Thymus (tissue), 11 donors: ENCODE results near the gene LRCH1. TPM values are rescaled to one million over a fixed set of nuclear protein-coding genes. Genes with fewer than 3 reads are reported as not detected.
A peak's percentile ranks its signal among the peaks of the same experiment; 100 is the strongest.

Experiments used
- DNase-seq, 9 donors: peaks; one replicate each; pipeline ENCODE4 v3.0.0-alpha.2; 2013; ENCODE audit warnings: low spot score in 9 of 9, low read depth in 6 of 9, missing footprints in 1 of 9
- H3K27ac ChIP-seq, 2 donors: one replicate each; pipeline ENCODE4 v1.5.1; 2013; ENCODE audit warnings: control low read depth in 1 of 2, low read depth in 1 of 2, low read length in 1 of 2, mild to moderate bottlenecking in 1 of 2, moderate library complexity in 1 of 2
- H3K27me3 ChIP-seq, 2 donors: one replicate each; pipeline ENCODE4 v1.5.1; 2013; ENCODE audit warnings: low read length in 1 of 2; ENCODE audit not compliant: control insufficient read depth in 2 of 2, insufficient read depth in 1 of 2
- H3K36me3 ChIP-seq, 2 donors: one replicate each; pipeline ENCODE4 v1.5.1; 2013; ENCODE audit warnings: low read length in 1 of 2, mild to moderate bottlenecking in 1 of 2, moderate library complexity in 1 of 2; ENCODE audit not compliant: control insufficient read depth in 2 of 2, insufficient read depth in 2 of 2
- H3K4me1 ChIP-seq, 2 donors: one replicate each; pipeline ENCODE4 v1.5.1; 2013; ENCODE audit warnings: low read length in 2 of 2; ENCODE audit not compliant: control insufficient read depth in 2 of 2, insufficient read depth in 2 of 2
- H3K4me3 ChIP-seq, 2 donors: one replicate each; pipeline ENCODE4 v1.5.1; 2013; ENCODE audit warnings: low read length in 2 of 2, control low read depth in 1 of 2, mild to moderate bottlenecking in 1 of 2
- H3K9me3 ChIP-seq, 2 donors: one replicate each; pipeline ENCODE4 v1.5.1; 2013; ENCODE audit warnings: low read length in 1 of 2, mild to moderate bottlenecking in 1 of 2; ENCODE audit not compliant: control insufficient read depth in 2 of 2, insufficient read depth in 1 of 2
- WGBS: extraction: QIAGEN DNeasy Blood & Tissue Kit; methylation state at CpG from one replicate; pipeline ENCODE4 v1.1.7; 2013; 5-methylcytosine and 5-hydroxymethylcytosine counted together
- polyA plus RNA-seq: library from polyadenylated mRNA; stranded (reverse); fragments of 200-250 nt; gene quantifications from one replicate; pipeline ENCODE4 v1.2.3, GENCODE V29; 2013
- total RNA-seq: library from RNA; stranded (reverse); fragments of 120-200 nt; gene quantifications from one replicate; pipeline ENCODE4 v1.2.4, GENCODE V29; 2013
- donor health status: healthy.

Gene LRCH1
- total and polyA plus RNA-seq, 2 donors, result 9.1 to 13.7 TPM

DNA sequence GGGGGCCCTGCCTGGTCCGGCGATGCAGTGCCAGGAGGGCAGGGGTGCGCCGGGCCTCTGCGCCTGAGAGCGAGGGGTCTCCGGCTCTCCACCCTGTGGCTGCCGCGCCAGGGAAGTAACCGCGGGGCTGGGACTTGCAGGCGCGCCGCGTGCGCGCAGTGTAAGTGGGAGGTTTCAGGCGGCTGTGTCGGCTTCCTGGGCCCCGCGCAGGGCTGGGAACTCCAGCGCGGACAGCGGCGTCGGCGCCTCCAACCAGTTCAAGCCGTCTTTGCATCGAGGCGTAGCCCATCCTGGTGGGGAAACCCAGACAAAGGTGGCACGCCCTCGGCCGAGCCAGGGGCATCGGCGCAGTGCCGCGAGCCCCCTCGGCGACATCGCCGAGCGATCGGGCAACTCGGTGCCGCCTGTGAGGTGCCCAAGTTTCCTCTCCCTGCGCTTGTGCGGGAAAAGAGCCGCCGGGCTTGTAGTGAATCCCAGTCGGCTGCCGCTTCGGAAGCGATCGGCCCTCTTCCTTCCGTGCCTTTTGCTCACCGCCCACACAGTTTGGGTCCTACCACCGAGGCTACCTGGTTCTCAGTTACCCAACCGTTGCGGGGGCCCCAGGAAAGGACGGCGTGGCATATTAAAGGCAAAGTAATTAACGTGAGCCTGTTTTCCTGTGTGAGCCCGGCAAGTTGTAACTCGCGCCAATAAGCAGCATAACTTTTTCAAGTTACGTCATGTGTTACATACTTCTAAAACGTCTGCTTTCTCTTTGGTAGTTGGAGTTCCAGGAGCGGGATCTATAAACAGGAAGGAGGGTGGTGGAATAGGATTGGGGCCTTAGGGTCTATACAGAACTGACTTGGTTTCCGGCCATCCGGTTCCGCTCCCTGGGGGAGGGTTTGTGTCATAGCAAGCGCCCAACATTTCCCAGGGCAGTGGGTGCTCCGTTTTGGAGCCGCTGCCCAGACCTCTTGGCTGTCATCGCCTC is 1.2 kb downstream of the LRCH1 start:
- Histone ChIP-seq H3K27ac (peak overlapping the region; percentile 81 to 92), H3K4me3 (peak overlapping the region; percentile 93 to 95), H3K9me3 (no peaks in the 10 kb centered on the region), H3K4me1 (peaks cover 19 to 37% of the 10 kb centered on the region in 2 donors), H3K36me3 (no peaks in the 10 kb centered on the region), H3K27me3 (peaks cover 0 to 2% of the 10 kb centered on the region in 2 donors)
- DNase-seq, result peak in 7 of 9 donors; percentile 55 to 82 (median 63)
- WGBS, result under 1% methylated on average over 75 of the region's 75 CpGs

DNA sequence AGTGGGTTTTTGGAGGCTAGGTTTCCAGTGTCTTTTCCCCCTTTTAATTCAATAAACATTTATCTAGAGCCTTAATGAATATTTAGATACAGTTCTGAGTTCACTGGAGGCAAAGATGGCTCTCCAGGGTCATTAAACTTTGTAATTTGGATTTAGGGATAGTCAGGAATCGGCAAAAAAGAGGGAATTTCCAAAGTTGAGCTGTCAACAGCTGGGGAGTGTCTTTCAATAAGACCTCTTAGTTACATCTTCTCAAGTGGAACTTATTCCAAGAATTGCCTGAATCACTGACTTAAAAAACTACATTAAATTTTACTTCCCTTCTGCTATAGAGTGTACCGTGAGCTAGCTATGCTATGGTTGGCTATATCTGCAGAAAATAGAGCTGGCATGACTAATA is 2.0 kb downstream of the LRCH1 start:
- peak in 1 of 9 donors; percentile 35 for DNase-seq
- Histone ChIP-seq H3K27me3 (peaks cover 0 to 2% of the 10 kb centered on the region in 2 donors), H3K9me3 (no peaks in the 10 kb centered on the region), H3K27ac (peak overlapping the region; percentile 81 to 92), H3K4me3 (peak overlapping the region; percentile 93 to 95), H3K4me1 (peaks cover 18 to 33% of the 10 kb centered on the region in 2 donors), H3K36me3 (no peaks in the 10 kb centered on the region)
- WGBS, result 28% methylated on average over 2 of the region's 2 CpGs

DNA sequence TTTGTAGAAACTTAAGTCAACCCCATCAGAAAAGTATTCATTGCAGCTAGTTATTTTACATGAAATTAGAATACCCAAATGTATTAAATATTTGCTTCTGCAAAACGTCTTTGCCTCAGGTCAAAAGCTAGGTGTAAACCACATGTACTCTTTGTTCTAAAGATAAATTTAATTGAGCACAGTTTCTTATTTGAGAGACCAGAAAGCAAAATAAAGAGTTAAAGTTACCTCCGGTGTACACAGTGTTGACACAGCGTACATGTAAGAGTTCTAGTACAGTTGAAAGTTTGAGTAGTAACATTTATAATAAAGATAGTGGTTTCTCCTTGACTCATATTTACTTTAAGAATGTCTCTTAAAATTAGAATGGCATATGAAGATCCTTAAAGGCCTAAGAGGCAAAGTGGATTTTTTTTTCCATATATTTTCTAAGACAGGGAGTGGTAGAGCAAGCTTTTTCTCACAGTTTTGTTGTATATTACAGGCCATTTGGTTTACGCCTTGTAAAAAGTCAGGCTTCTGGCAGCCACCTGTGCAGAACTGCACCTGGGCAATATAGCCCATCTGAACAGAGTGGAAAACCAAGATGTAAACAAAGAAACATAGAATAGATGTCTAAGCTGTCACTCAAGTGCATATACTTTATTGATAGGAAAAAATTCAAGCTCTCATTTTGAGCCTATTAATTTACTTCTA is 2.9 kb downstream of the LRCH1 start:
- WGBS, result 29% methylated on average over 4 of the region's 4 CpGs
- DNase-seq, result peak in 5 of 9 donors; percentile 38 to 71 (median 44)
- Histone ChIP-seq H3K36me3 (no peaks in the 10 kb centered on the region), H3K4me3 (peak overlapping the region in 1 of 2 donors; percentile 95), H3K4me1 (peaks cover 18 to 33% of the 10 kb centered on the region in 2 donors), H3K27me3 (peaks cover 0 to 2% of the 10 kb centered on the region in 2 donors), H3K27ac (peak overlapping the region in 1 of 2 donors; percentile 92), H3K9me3 (no peaks in the 10 kb centered on the region)

DNA sequence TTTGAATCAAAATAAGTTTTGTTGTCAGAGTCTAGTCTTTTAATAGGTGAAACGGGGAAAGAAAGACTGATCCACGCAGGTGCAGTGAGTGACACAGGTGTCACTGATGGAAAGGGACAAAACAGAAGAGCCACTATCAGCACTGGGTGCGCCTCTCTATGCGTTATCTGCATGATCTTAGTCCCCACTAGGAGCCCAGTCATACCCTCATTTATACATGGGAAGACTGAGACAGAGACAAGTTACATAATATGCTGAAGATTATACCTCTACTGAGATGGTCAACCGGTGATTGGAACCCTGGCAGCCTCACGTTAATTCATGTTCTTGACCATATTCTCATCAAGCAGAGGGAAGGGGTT is 3.4 kb downstream of the LRCH1 start:
- 84% methylated on average over 6 of the region's 6 CpGs for WGBS

DNA sequence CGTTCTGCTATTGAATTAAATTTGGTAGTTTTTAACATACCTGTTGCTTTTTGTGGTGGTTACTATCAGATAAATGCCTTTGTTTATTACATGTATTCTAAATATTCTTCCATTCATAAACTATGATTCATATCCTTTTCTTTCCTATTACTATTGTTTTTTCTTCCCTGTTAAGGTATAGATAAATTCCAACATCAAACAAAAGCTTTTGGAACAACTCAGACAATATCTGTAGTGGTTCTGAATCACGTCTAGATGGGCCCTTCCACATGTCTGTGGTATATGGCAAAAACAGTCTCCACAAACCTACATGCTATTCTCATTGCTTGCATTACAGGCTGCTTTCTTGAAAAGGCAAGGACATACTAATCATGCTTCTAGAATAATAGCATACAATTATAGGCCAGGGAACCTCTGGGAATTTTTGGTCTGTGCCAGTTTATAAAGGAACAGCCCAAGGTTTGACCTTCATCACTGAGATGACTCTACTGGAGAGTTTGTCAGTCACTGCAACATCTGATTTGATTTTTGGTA is 6.4 kb downstream of the LRCH1 start:
- H3K4me1 ChIP-seq, result peaks cover 7 to 19% of the 10 kb centered on the region in 2 donors
- H3K27me3 ChIP-seq, result no peaks in the 10 kb centered on the region
- H3K27ac ChIP-seq, result no peak overlapping the region
- no peaks in the 10 kb centered on the region for H3K36me3 ChIP-seq
- no peak for DNase-seq
- no peaks in the 10 kb centered on the region for H3K9me3 ChIP-seq
- H3K4me3 ChIP-seq, result no peak overlapping the region
- 87% methylated on average over 2 of the region's 2 CpGs for WGBS

More for the DNA sequence above, 3.4 kb downstream of the LRCH1 start:
- Histone ChIP-seq H3K36me3 (no peaks in the 10 kb centered on the region), H3K9me3 (no peaks in the 10 kb centered on the region), H3K27me3 (peaks cover 0 to 2% of the 10 kb centered on the region in 2 donors), H3K4me1 (peaks cover 17 to 31% of the 10 kb centered on the region in 2 donors), H3K4me3 (peak overlapping the region in 1 of 2 donors; percentile 17), H3K27ac (peak overlapping the region in 1 of 2 donors; percentile 92)
- DNase-seq, result no peak

DNA sequence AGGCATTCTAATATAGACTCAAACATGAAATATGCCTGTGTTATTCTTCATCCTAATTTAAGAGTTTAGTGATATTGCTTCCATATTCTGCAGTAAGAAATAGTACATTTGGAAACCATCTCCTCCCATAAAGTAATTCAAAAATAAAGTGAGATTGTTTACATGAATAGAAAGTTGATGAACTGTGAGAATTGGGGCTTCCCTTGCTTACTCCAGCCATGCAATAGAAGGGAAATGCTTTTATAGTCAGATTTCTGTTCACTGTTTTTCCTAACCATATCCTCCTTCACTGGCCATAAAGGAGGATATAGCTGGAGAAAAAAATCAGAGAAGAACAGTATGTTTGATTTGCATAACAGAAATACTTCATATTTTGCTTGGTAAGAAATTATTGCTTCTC is 7.8 kb downstream of the LRCH1 start:
- H3K4me3 ChIP-seq, result no peak overlapping the region
- no peak for DNase-seq
- H3K9me3 ChIP-seq, result no peaks in the 10 kb centered on the region
- peaks cover 5 to 15% of the 10 kb centered on the region in 2 donors for H3K4me1 ChIP-seq
- no peaks in the 10 kb centered on the region for H3K36me3 ChIP-seq
- no peak overlapping the region for H3K27ac ChIP-seq
- H3K27me3 ChIP-seq, result no peaks in the 10 kb centered on the region

DNA sequence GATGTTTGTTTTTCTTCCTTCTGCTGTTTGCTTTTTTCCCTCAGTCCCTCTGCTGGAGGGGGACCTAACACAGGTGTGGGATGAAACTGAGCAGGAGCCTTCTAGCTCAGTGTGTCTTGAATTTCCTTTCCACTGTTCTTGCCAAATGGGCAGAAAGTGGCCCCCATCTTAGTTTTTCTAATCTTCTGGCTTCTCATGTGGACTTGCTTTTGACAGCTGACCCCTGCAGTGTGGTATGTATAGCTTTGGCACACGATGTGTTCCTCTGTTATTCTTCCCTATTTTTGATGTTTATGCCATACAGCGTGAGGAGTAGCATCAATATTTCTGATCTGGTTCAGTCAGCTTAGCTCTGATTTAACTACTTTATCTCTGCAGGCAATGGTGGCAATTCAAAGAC is 8.3 kb downstream of the LRCH1 start:
- H3K27me3 ChIP-seq, result no peaks in the 10 kb centered on the region
- WGBS, result 90% methylated on average over 2 of the region's 2 CpGs
- H3K4me3 ChIP-seq, result no peak overlapping the region
- no peaks in the 10 kb centered on the region for H3K9me3 ChIP-seq
- H3K27ac ChIP-seq, result no peak overlapping the region
- no peaks in the 10 kb centered on the region for H3K36me3 ChIP-seq
- peaks cover 5 to 14% of the 10 kb centered on the region in 2 donors for H3K4me1 ChIP-seq
- DNase-seq, result no peak

DNA sequence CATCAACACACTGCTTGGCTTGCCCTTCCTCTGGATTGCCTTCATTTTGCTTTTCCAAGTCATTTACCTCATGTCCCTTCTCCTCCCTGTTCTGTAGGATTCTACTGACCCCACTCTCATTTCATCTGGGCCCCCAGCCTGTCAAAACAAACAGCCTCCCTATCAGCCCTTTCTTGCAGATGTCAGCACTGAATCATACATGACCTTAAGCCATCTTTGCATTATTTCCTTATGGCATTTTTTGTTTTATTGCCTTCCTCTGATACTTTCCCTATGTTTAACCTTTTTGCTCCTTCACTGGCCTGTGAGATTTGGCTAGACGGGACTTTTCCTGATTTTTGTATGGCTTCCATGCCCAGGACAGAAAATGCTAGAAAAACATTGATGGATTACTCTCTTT is 8.7 kb downstream of the LRCH1 start:
- no peak overlapping the region for H3K4me3 ChIP-seq
- no peak overlapping the region for H3K27ac ChIP-seq
- H3K4me1 ChIP-seq, result peaks cover 1 to 12% of the 10 kb centered on the region in 2 donors
- no peaks in the 10 kb centered on the region for H3K27me3 ChIP-seq
- no peaks in the 10 kb centered on the region for H3K36me3 ChIP-seq
- no peak for DNase-seq
- no peaks in the 10 kb centered on the region for H3K9me3 ChIP-seq
- WGBS, result 100% methylated on average over 1 of the region's 1 CpG

DNA sequence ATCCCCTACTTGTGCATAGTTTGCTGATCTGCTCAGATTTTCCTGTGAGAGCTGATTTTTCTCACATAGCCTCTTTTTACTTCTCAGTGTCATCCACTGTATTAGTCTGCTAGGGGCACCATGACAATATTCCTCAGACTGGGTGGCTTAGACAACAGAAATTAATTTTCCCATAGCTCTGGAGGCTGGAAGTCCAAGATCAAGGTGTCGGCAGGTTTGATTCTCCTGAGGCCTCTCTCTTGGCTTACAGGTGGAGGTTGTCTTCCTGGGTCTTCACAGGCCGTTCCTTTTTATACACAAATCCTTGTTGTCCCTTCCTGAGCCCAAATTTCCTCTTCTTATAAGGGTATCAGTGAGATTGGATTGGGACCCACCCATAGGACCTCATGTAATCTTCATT is 9.2 kb downstream of the LRCH1 start:
- Histone ChIP-seq H3K36me3 (no peaks in the 10 kb centered on the region), H3K27ac (no peak overlapping the region), H3K4me3 (no peak overlapping the region), H3K4me1 (peaks cover 0 to 11% of the 10 kb centered on the region in 2 donors), H3K27me3 (no peaks in the 10 kb centered on the region), H3K9me3 (no peaks in the 10 kb centered on the region)
- DNase-seq, result no peak
- WGBS, result 100% methylated on average over 2 of the region's 2 CpGs
